SU-DHL-6 (cell line): ENCODE measurements around the gene CACNA2D1.

ENCODE experiments used
- H2AFZ ChIP-seq: fragments of 200-600 bp; sonication (generic); 2 replicates; pipeline ENCODE4 v1.6.1; 2014; ENCODE audit warnings: low read depth, mild to moderate bottlenecking, moderate library complexity, mixed read lengths, antibody characterized with exemption, low read length; ENCODE audit not compliant: severe bottlenecking
- H3F3A ChIP-seq: fragments of 200-600 bp; shearing (Covaris generic); 2 replicates; pipeline ENCODE4 v1.6.0; 2016; ENCODE audit warnings: antibody characterized with exemption, mild to moderate bottlenecking; ENCODE audit not compliant: insufficient read depth
- H3K27ac ChIP-seq: fragments of 200-600 bp; sonication (generic); 2 replicates; pipeline ENCODE4 v1.5.1; 2016; ENCODE audit warnings: low read depth, mild to moderate bottlenecking, low read length, moderate library complexity, mixed read lengths
- H3K27me3 ChIP-seq: fragments of 200-600 bp; sonication (generic), shearing (Covaris generic); 2 replicates; pipeline ENCODE4 v1.6.0; 2014; ENCODE audit warnings: mild to moderate bottlenecking, low read length
- H3K36me3 ChIP-seq: fragments of 200-600 bp; sonication (generic); 2 replicates; pipeline ENCODE4 v1.6.1; 2014; ENCODE audit warnings: mild to moderate bottlenecking, low read length, mixed read lengths
- H3K4me2 ChIP-seq: fragments of 300-600, 200-600 bp; shearing (Covaris generic), sonication (generic); 2 replicates; pipeline ENCODE4 v1.6.0; 2014; ENCODE audit warnings: low read length, low read depth, mild to moderate bottlenecking; ENCODE audit not compliant: poor library complexity, severe bottlenecking
- H3K4me3 ChIP-seq: fragments of 200-600 bp; sonication (generic); 2 replicates; pipeline ENCODE4 v1.5.1; 2014; ENCODE audit warnings: antibody characterized with exemption, low read length, mild to moderate bottlenecking, mixed read lengths; ENCODE audit not compliant: insufficient read depth, poor library complexity, severe bottlenecking
- H3K79me2 ChIP-seq: fragments of 200-600 bp; sonication (generic); 2 replicates; pipeline ENCODE4 v1.6.1; 2014; ENCODE audit warnings: mild to moderate bottlenecking, low read length, moderate library complexity; ENCODE audit not compliant: insufficient read depth
- H3K9ac ChIP-seq: fragments of 200-600 bp; sonication (generic); 2 replicates; pipeline ENCODE4 v1.7.0; 2014; ENCODE audit warnings: mild to moderate bottlenecking, low read length
- H3K9me2 ChIP-seq: fragments of 200-600 bp; sonication (generic); replicated peaks from 2 replicates; pipeline ENCODE4 v1.6.1; 2014; ENCODE audit warnings: low read length; ENCODE audit not compliant: insufficient read depth
- H3K9me3 ChIP-seq: fragments of 200-600 bp; sonication (generic); 2 replicates; pipeline ENCODE4 v1.6.1; 2014; ENCODE audit warnings: low read length, mixed read lengths; ENCODE audit not compliant: insufficient read depth
- H4K20me1 ChIP-seq: fragments of 200-600 bp; sonication (generic); 2 replicates; pipeline ENCODE4 v1.6.1; 2014; ENCODE audit warnings: low read depth, mild to moderate bottlenecking, antibody characterized with exemption, low read length, moderate library complexity, mixed read lengths
- CTCF ChIP-seq: fragments of 200-600 bp; sonication (generic); IDR thresholded peaks from one replicate; pipeline ENCODE4 v1.5.1; 2017; ENCODE audit warnings: antibody characterized with exemption, mild to moderate bottlenecking, low read length, moderate library complexity; ENCODE audit not compliant: insufficient read depth, poor library complexity, severe bottlenecking
- EZH2phosphoT487 ChIP-seq: fragments of 200-600 bp; sonication (generic), shearing (Covaris generic); conservative IDR thresholded peaks from 2 replicates; pipeline ENCODE4 v1.6.1; 2018; ENCODE audit warnings: mild to moderate bottlenecking, antibody characterized with exemption, low read length, moderate library complexity, mixed read lengths

Gene CACNA2D1

GRCh38 chr7:81973117-81973516 lies 470.5 kb downstream of the CACNA2D1 start:
- Histone ChIP-seq H3K36me3 (no peaks in the 10 kb centered on the region), H3K9ac (no peak overlapping the region), H3K79me2 (no peaks in the 10 kb centered on the region), H3K27ac (no peak overlapping the region), H3K9me3 (no peaks in the 10 kb centered on the region), H3K4me2 (no peak overlapping the region), H3F3A (no peaks in the 10 kb centered on the region), H3K27me3 (no peaks in the 10 kb centered on the region), H2AFZ (no peak overlapping the region), H3K9me2 (no peaks in the 10 kb centered on the region), H3K4me3 (no peak overlapping the region), H4K20me1 (no peaks in the 10 kb centered on the region)
- no peak for TF ChIP-seq EZH2phosphoT487
- no peak for TF ChIP-seq CTCF

GRCh38 chr7:81960026-81960425 lies 483.6 kb downstream of the CACNA2D1 start:
- no peak for TF ChIP-seq CTCF
- TF ChIP-seq EZH2phosphoT487 = no peak
- H3K9ac ChIP-seq = no peak overlapping the region
- H3K36me3 ChIP-seq = no peaks in the 10 kb centered on the region
- H2AFZ ChIP-seq = no peak overlapping the region
- H3K27ac ChIP-seq = no peak overlapping the region
- no peak overlapping the region for H3K4me2 ChIP-seq
- H3K4me3 ChIP-seq = no peak overlapping the region
- no peaks in the 10 kb centered on the region for H3F3A ChIP-seq
- no peaks in the 10 kb centered on the region for H3K27me3 ChIP-seq
- H4K20me1 ChIP-seq = no peaks in the 10 kb centered on the region; the same call in 1 of the 2 replicates
- H3K9me3 ChIP-seq = no peaks in the 10 kb centered on the region
- H3K9me2 ChIP-seq = no peaks in the 10 kb centered on the region
- H3K79me2 ChIP-seq = no peaks in the 10 kb centered on the region

GRCh38 chr7:81957517-81957916 lies 486.1 kb downstream of the CACNA2D1 start:
- no peak overlapping the region for H3K27ac ChIP-seq
- H3K9me2 ChIP-seq = no peaks in the 10 kb centered on the region
- H3K9me3 ChIP-seq = no peaks in the 10 kb centered on the region
- H4K20me1 ChIP-seq = no peaks in the 10 kb centered on the region; the same call in 1 of the 2 replicates
- no peaks in the 10 kb centered on the region for H3K36me3 ChIP-seq
- TF ChIP-seq CTCF = no peak
- TF ChIP-seq EZH2phosphoT487 = no peak
- no peak overlapping the region for H3K4me2 ChIP-seq
- no peak overlapping the region for H2AFZ ChIP-seq
- H3F3A ChIP-seq = no peaks in the 10 kb centered on the region
- H3K4me3 ChIP-seq = no peak overlapping the region
- H3K9ac ChIP-seq = no peak overlapping the region
- H3K27me3 ChIP-seq = no peaks in the 10 kb centered on the region
- H3K79me2 ChIP-seq = no peaks in the 10 kb centered on the region

- no peaks in the 10 kb centered on the region for H3K9me2 ChIP-seq
- no peaks in the 10 kb centered on the region for H3K79me2 ChIP-seq
- no peak overlapping the region for H3K27ac ChIP-seq
- no peak overlapping the region for H3K9ac ChIP-seq
- no peaks in the 10 kb centered on the region; the same call in 1 of the 2 replicates for H4K20me1 ChIP-seq
- H3K9me3 ChIP-seq = no peaks in the 10 kb centered on the region
- no peaks in the 10 kb centered on the region for H3K36me3 ChIP-seq
- H3F3A ChIP-seq = no peaks in the 10 kb centered on the region
- H3K4me2 ChIP-seq = no peak overlapping the region
- H3K4me3 ChIP-seq = no peak overlapping the region
- H3K27me3 ChIP-seq = no peaks in the 10 kb centered on the region
- no peak overlapping the region for H2AFZ ChIP-seq
- TF ChIP-seq CTCF (peak; percentile 48), EZH2phosphoT487 (no peak)
Measured at GRCh38 chr7:81956520-81956919, 487.1 kb downstream of the CACNA2D1 start.
